Measurements from ENCODE around the gene ABCA2. TPM values are rescaled to one million over a fixed set of nuclear protein-coding genes. Genes with fewer than 3 reads are reported as not detected.

The ABCA2 gene
- total RNA-seq, 1 donor from 2014 or later: 7.5 TPM

GRCh38 chr9:136970361-136970760 is 57.7 kb downstream of the ABCA2 start:
- no peak for DNase-seq
- ChIA-PET POLR2A (no interaction called here), CTCF (no interaction called here)
- intact Hi-C loops (cut with micrococcal nuclease): no loop called here
- peaks cover 11% of the 10 kb centered on the region for H3K27me3 Mint-ChIP-seq
- no peak for TF ChIP-seq CTCF (IDR thresholded peaks at IDR 0.05)
- peaks cover 9% of the 10 kb centered on the region for H3K4me1 Mint-ChIP-seq
- no peaks in the 10 kb centered on the region for H3K36me3 Mint-ChIP-seq (ENCODE audit: low read depth)
- H3K4me3 Mint-ChIP-seq: no peak overlapping the region
- no peak for ATAC-seq (ENCODE audit: low read depth)
- H3K27ac Mint-ChIP-seq: no peak overlapping the region
- no peaks in the 10 kb centered on the region for H3K9me3 Mint-ChIP-seq

GRCh38 chr9:136969774-136970173 is 58.3 kb downstream of the ABCA2 start:
- Mint-ChIP-seq H3K9me3 (no peaks in the 10 kb centered on the region), H3K4me1 (peaks cover 9% of the 10 kb centered on the region), H3K36me3 (ENCODE audit: low read depth) (no peaks in the 10 kb centered on the region), H3K4me3 (no peak overlapping the region), H3K27ac (no peak overlapping the region), H3K27me3 (peaks cover 11% of the 10 kb centered on the region)
- ChIA-PET CTCF (no interaction called here), POLR2A (no interaction called here)
- intact Hi-C loops (cut with micrococcal nuclease): no loop called here
- ATAC-seq (ENCODE audit: low read depth) (no peak), DNase-seq (no peak)
- TF ChIP-seq CTCF (IDR thresholded peaks at IDR 0.05): no peak

- H3K4me3 Mint-ChIP-seq: no peak overlapping the region
- DNase-seq (no peak), ATAC-seq (ENCODE audit: low read depth) (no peak)
- H3K4me1 Mint-ChIP-seq: peaks cover 9% of the 10 kb centered on the region
- ChIA-PET CTCF (no interaction called here), POLR2A (no interaction called here)
- H3K27ac Mint-ChIP-seq: no peak overlapping the region
- H3K27me3 Mint-ChIP-seq: peaks cover 11% of the 10 kb centered on the region
- no peaks in the 10 kb centered on the region for H3K9me3 Mint-ChIP-seq
- intact Hi-C loops (cut with micrococcal nuclease): no loop called here
- H3K36me3 Mint-ChIP-seq (ENCODE audit: low read depth): no peaks in the 10 kb centered on the region
- no peak for TF ChIP-seq CTCF (IDR thresholded peaks at IDR 0.05)
These were observed 58.9 kb downstream of the ABCA2 start for GRCh38 chr9:136969150-136969549.

- no peak for TF ChIP-seq CTCF (IDR thresholded peaks at IDR 0.05)
- Mint-ChIP-seq H3K4me1 (peaks cover 9% of the 10 kb centered on the region), H3K27me3 (peaks cover 11% of the 10 kb centered on the region), H3K9me3 (no peaks in the 10 kb centered on the region), H3K36me3 (ENCODE audit: low read depth) (no peaks in the 10 kb centered on the region), H3K27ac (no peak overlapping the region), H3K4me3 (no peak overlapping the region)
- ChIA-PET CTCF (no interaction called here), POLR2A (no interaction called here)
- no peak for DNase-seq
- intact Hi-C loops (cut with micrococcal nuclease): no loop called here
- ATAC-seq (ENCODE audit: low read depth): no peak
These were observed 59.5 kb downstream of the ABCA2 start for GRCh38 chr9:136968333-136969127.

GRCh38 chr9:136965771-136966484 is 62.1 kb downstream of the ABCA2 start:
- no peak for DNase-seq

More at GRCh38 chr9:136965771-136966484, 62.1 kb downstream of the ABCA2 start:
- peak; percentile 37 for ATAC-seq (ENCODE audit: low read depth)
- TF ChIP-seq CTCF (IDR thresholded peaks at IDR 0.05): no peak
- ChIA-PET POLR2A (interaction anchor here (0.6 kb wide), 1 partner anchor 47 kb away, joined by 3 read pairs; no protein-coding TSS in a partner anchor), CTCF (no interaction called here)
- intact Hi-C loops (cut with micrococcal nuclease): no loop called here
- peaks cover 11% of the 10 kb centered on the region for H3K27me3 Mint-ChIP-seq
- no peaks in the 10 kb centered on the region for H3K9me3 Mint-ChIP-seq
- H3K4me1 Mint-ChIP-seq: peaks cover 9% of the 10 kb centered on the region
- H3K27ac Mint-ChIP-seq: no peak overlapping the region
- H3K36me3 Mint-ChIP-seq (ENCODE audit: low read depth): no peaks in the 10 kb centered on the region
- peak overlapping the region; percentile 64 for H3K4me3 Mint-ChIP-seq
